Upper lobe of right lung (tissue), 1 donor: Measurements from ENCODE around the gene F3. TPM values are rescaled to one million over a fixed set of nuclear protein-coding genes. Genes with fewer than 3 reads are reported as not detected.

Source experiments
- ATAC-seq: fragments of 200-7000 bp; cut with Tn5 transposase; one replicate; pipeline ENCODE4 v1.9.1; 2020; ENCODE audit warnings: mild to moderate bottlenecking, moderate library complexity
- DNase-seq: peaks from one replicate; pipeline ENCODE4 v3.0.0-alpha.2; 2020
- H3K27ac ChIP-seq: fragments of 200-600 bp; one replicate; pipeline ENCODE4 v1.8.0; 2022
- H3K27me3 ChIP-seq: fragments of 200-600 bp; one replicate; pipeline ENCODE4 v1.8.0; 2022; ENCODE audit warnings: mild to moderate bottlenecking
- H3K36me3 ChIP-seq: fragments of 200-600 bp; one replicate; pipeline ENCODE4 v1.8.0; 2022
- H3K4me1 ChIP-seq: fragments of 200-600 bp; one replicate; pipeline ENCODE4 v1.8.0; 2022
- H3K4me3 ChIP-seq: fragments of 200-600 bp; one replicate; pipeline ENCODE4 v1.8.0; 2022; ENCODE audit warnings: mild to moderate bottlenecking
- H3K9me3 ChIP-seq: fragments of 200-600 bp; one replicate; pipeline ENCODE4 v1.8.0; 2022
- CTCF ChIP-seq: fragments of 200-600 bp; IDR thresholded peaks from one replicate; pipeline ENCODE4 v1.8.0; 2022; ENCODE audit warnings: antibody characterized with exemption
- intact Hi-C: fragments of 100-400 bp; cut with DNase I; formaldehyde crosslinking; loops from one replicate; pipeline ENCODE4 v1.11.0; 2022
- total RNA-seq: library from RNA; stranded (reverse); fragmentation: NEBNext Ultra II Directional; extraction: Animal tissue kit (Norgen Biotek cat#: 25700); gene quantifications from one replicate; pipeline ENCODE4 v1.2.1, GENCODE V29; 2021
- donor health status: DM: no; HTN: yes; CAD: no; lungs with severe emphysema.

F3 gene
- total RNA-seq, 1 donor from 2014 or later, result 113 TPM

DNA sequence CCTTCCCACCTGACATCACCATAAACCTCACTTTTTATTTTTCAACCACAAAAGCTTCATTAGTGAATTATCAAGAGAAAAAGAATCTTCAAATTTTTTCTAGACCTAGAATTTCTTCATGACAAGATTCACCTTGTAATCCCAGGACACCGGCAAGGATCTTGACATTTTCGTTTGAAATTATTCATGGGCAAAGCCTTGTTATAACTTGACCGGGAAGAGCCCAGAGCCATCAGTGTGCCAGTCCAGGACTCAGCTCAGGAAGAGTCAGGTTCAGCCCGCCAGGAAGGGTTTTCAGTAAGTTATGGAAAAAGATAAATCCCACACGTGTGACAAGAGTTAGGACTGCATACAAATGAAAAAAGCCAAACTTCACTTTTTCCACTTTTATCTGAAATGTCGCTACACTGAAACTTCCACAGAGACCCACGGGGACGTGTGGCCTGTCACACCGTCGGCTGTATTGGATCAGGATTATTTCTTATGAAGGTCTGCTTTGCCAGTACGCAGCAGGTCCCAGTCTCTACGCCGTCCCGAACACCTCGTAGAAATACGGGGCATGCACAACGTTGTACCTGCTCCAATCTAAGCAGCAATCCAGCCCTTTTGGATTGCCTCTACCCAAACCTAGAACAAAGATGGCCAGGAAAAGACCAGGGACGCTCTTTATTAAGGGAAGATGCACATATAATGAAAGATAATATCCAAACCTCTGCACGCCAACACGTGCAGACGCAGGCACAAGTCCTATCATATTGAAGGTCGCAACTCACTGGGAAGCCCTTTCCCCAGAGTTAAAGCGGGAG is 916 bp downstream of the F3 start:
- Histone ChIP-seq H3K9me3 (no peaks in the 10 kb centered on the region), H3K36me3 (peaks cover 4% of the 10 kb centered on the region), H3K4me1 (peaks cover 38% of the 10 kb centered on the region), H3K27ac (peak overlapping the region; percentile 91), H3K27me3 (no peaks in the 10 kb centered on the region), H3K4me3 (peak overlapping the region; percentile 85)
- DNase-seq (no peak), ATAC-seq (no peak)
- no peak for TF ChIP-seq CTCF
- intact Hi-C loops, result no loop called here

- DNase-seq (no peak), ATAC-seq (no peak)
- intact Hi-C loops, result no loop called here
- H3K36me3 ChIP-seq, result peaks cover 16% of the 10 kb centered on the region
- TF ChIP-seq CTCF, result no peak
- no peaks in the 10 kb centered on the region for H3K9me3 ChIP-seq
- H3K27me3 ChIP-seq, result no peaks in the 10 kb centered on the region
- H3K4me3 ChIP-seq, result peak overlapping the region; percentile 85
- peaks cover 28% of the 10 kb centered on the region for H3K4me1 ChIP-seq
- peak overlapping the region; percentile 3 for H3K27ac ChIP-seq
Observed at GRCh38 chr1:94539496-94539895, 2.1 kb downstream of the F3 start.

- ATAC-seq (no peak), DNase-seq (no peak)
- Histone ChIP-seq H3K27ac (no peak overlapping the region), H3K4me3 (peak overlapping the region; percentile 85), H3K36me3 (peaks cover 19% of the 10 kb centered on the region), H3K9me3 (no peaks in the 10 kb centered on the region), H3K4me1 (peaks cover 17% of the 10 kb centered on the region), H3K27me3 (no peaks in the 10 kb centered on the region)
- TF ChIP-seq CTCF, result no peak
- intact Hi-C loops, result no loop called here
Observed at GRCh38 chr1:94538243-94538827, 3.2 kb downstream of the F3 start.

GRCh38 chr1:94537254-94537653 is 4.3 kb downstream of the F3 start:
- DNase-seq (no peak), ATAC-seq (no peak)
- Histone ChIP-seq H3K4me3 (peak overlapping the region; percentile 85), H3K27me3 (no peaks in the 10 kb centered on the region), H3K36me3 (peaks cover 29% of the 10 kb centered on the region), H3K4me1 (peaks cover 8% of the 10 kb centered on the region), H3K27ac (no peak overlapping the region), H3K9me3 (no peaks in the 10 kb centered on the region)
- TF ChIP-seq CTCF, result no peak
- intact Hi-C loops, result no loop called here

DNA sequence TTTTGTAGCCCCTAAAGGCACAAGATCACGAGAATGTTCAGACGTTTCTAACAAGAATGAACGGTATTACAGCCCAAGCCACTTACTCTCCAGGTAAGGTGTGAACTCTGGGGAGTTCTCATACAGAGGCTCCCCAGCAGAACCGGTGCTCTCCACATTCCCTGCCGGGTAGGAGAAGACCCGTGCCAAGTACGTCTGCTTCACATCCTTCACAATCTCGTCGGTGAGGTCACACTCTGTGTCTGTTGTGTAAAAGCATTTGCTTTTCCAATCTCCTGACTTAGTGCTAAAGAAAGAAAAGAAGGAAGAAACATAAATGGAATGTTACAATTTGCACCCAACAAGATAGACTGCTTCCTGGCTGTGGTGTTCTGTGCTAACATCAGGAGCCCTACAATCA is 5.7 kb downstream of the F3 start:
- intact Hi-C loops, result no loop called here
- peaks cover 41% of the 10 kb centered on the region for H3K36me3 ChIP-seq

More for the DNA sequence above, 5.7 kb downstream of the F3 start:
- TF ChIP-seq CTCF, result no peak
- DNase-seq (no peak), ATAC-seq (peak; percentile 64)
- Histone ChIP-seq H3K9me3 (no peaks in the 10 kb centered on the region), H3K27ac (no peak overlapping the region), H3K4me1 (peaks cover 7% of the 10 kb centered on the region), H3K4me3 (peak overlapping the region; percentile 85), H3K27me3 (no peaks in the 10 kb centered on the region)
